Smooth muscle cell (in vitro differentiated cells): ENCODE data around the gene RBKS. TPM values are rescaled to one million over a fixed set of nuclear protein-coding genes. Genes with fewer than 3 reads are reported as not detected.

Experiments used
- DNase-seq: peaks from one replicate; lab custom pipeline; 2025; ENCODE audit not compliant: unreplicated experiment; lab: John Stamatoyannopoulos, UW
- H2AFZ ChIP-seq: fragments of 200-600 bp; sonication (generic); 2 replicates; pipeline ENCODE4 v1.6.0; 2016; ENCODE audit warnings: antibody characterized with exemption, low read depth, mild to moderate bottlenecking
- H3F3A ChIP-seq: fragments of 200-600 bp; sonication (generic); 2 replicates; pipeline ENCODE4 v1.6.0; 2017; ENCODE audit warnings: antibody characterized with exemption, low read depth
- H3K27ac ChIP-seq: fragments of 200-600 bp; sonication (generic); 2 replicates; pipeline ENCODE4 v1.5.1; 2016; ENCODE audit warnings: low read depth, mild to moderate bottlenecking
- H3K27me3 ChIP-seq: fragments of 200-600 bp; sonication (generic); 2 replicates; pipeline ENCODE4 v1.6.1; 2016; ENCODE audit warnings: low read depth, mild to moderate bottlenecking
- H3K36me3 ChIP-seq: fragments of 200-600 bp; sonication (generic); 2 replicates; pipeline ENCODE4 v1.5.1; 2016; ENCODE audit warnings: low read depth
- H3K4me1 ChIP-seq: fragments of 200-600 bp; sonication (generic); 2 replicates; pipeline ENCODE4 v1.5.1; 2016; ENCODE audit warnings: low read depth
- H3K4me2 ChIP-seq: fragments of 200-600 bp; sonication (generic); 2 replicates; pipeline ENCODE4 v1.6.0; 2016; ENCODE audit warnings: mild to moderate bottlenecking
- H3K4me3 ChIP-seq: fragments of 200-600 bp; sonication (generic); 2 replicates; pipeline ENCODE4 v1.5.1; 2016; ENCODE audit warnings: mild to moderate bottlenecking
- H3K79me2 ChIP-seq: fragments of 200-600 bp; sonication (generic); 2 replicates; pipeline ENCODE4 v1.6.0; 2016; ENCODE audit warnings: low read depth, mild to moderate bottlenecking
- H3K9ac ChIP-seq: fragments of 200-600 bp; sonication (generic); 2 replicates; pipeline ENCODE4 v1.6.0; 2016; ENCODE audit warnings: low read depth
- H3K9me3 ChIP-seq: fragments of 200-600 bp; sonication (generic); replicated peaks from 2 replicates; pipeline ENCODE4 v1.5.1; 2016; ENCODE audit warnings: low read depth
- H4K20me1 ChIP-seq: fragments of 200-600 bp; sonication (generic); 2 replicates; pipeline ENCODE4 v1.6.0; 2016; ENCODE audit warnings: low read depth
- CTCF ChIP-seq: fragments of 200-600 bp; sonication (generic); IDR thresholded peaks from 2 replicates; pipeline ENCODE4 v1.5.1; 2017; ENCODE audit warnings: borderline replicate concordance, mild to moderate bottlenecking, antibody characterized with exemption; ENCODE audit not compliant: insufficient read depth, poor library complexity, severe bottlenecking
- whole genome bisulfite sequencing: methylation state at CpG from one replicate; pipeline ENCODE4 v1.1.7; 2016; ENCODE audit warnings: low lambda C conversion rate; 5-methylcytosine and 5-hydroxymethylcytosine counted together
- polyA plus RNA-seq: library from polyadenylated mRNA; unstranded; fragments of >200 nt; fragmentation: Nextera tagmentation; extraction: Ambion mirVana; gene quantifications from 2 replicates; pipeline ENCODE4 v1.2.1, GENCODE V29; 2016
- total RNA-seq: library from RNA; depleted of rRNA; stranded (reverse); fragments of >200 nt; gene quantifications from 2 replicates; pipeline ENCODE4 v1.2.3, GENCODE V29; 2014

RBKS gene
- total and polyA plus RNA-seq, 2 experiments from 2014 or later, result 1.0 to 3.3 TPM

GRCh38 chr2:27931361-27931950, 41.3 kb upstream of the RBKS start:
- no peak overlapping the region for H3K4me2 ChIP-seq
- no peaks in the 10 kb centered on the region for H3K4me1 ChIP-seq
- H3K36me3 ChIP-seq, result no peaks in the 10 kb centered on the region
- no peak for TF ChIP-seq CTCF
- DNase-seq, result no peak
- H4K20me1 ChIP-seq, result no peaks in the 10 kb centered on the region
- no peak overlapping the region for H2AFZ ChIP-seq
- H3K27me3 ChIP-seq, result no peaks in the 10 kb centered on the region
- no peak overlapping the region for H3K9ac ChIP-seq
- H3F3A ChIP-seq, result no peaks in the 10 kb centered on the region
- 68% methylated on average over 4 of the region's 4 CpGs for WGBS
- H3K79me2 ChIP-seq, result no peaks in the 10 kb centered on the region
- no peaks in the 10 kb centered on the region for H3K9me3 ChIP-seq
- H3K4me3 ChIP-seq, result peak overlapping the region; percentile 6
- H3K27ac ChIP-seq, result no peak overlapping the region

- H3K27ac ChIP-seq, result no peak overlapping the region
- no peaks in the 10 kb centered on the region for H3K27me3 ChIP-seq
- no peak for DNase-seq
- 75% methylated on average over 11 of the region's 11 CpGs for WGBS
- no peak overlapping the region for H3K4me3 ChIP-seq
- H3K9me3 ChIP-seq, result no peaks in the 10 kb centered on the region
- TF ChIP-seq CTCF, result no peak
- no peaks in the 10 kb centered on the region for H4K20me1 ChIP-seq
- H3K36me3 ChIP-seq, result no peaks in the 10 kb centered on the region
- H3K4me1 ChIP-seq, result no peaks in the 10 kb centered on the region
- no peak overlapping the region for H3K4me2 ChIP-seq
- H3K9ac ChIP-seq, result no peak overlapping the region
- no peak overlapping the region for H2AFZ ChIP-seq
- H3K79me2 ChIP-seq, result no peaks in the 10 kb centered on the region
- H3F3A ChIP-seq, result no peaks in the 10 kb centered on the region
Measured at GRCh38 chr2:27929916-27930486, 39.8 kb upstream of the RBKS start.

- Histone ChIP-seq H3K27ac (no peak overlapping the region), H2AFZ (no peak overlapping the region), H3K27me3 (no peaks in the 10 kb centered on the region), H3K36me3 (no peaks in the 10 kb centered on the region), H3K79me2 (no peaks in the 10 kb centered on the region), H3K4me3 (no peak overlapping the region), H3K4me2 (no peak overlapping the region), H3K9me3 (no peaks in the 10 kb centered on the region), H3F3A (no peaks in the 10 kb centered on the region), H3K4me1 (no peaks in the 10 kb centered on the region), H3K9ac (no peak overlapping the region), H4K20me1 (no peaks in the 10 kb centered on the region)
- WGBS, result 88% methylated on average over 4 of the region's 4 CpGs
- no peak for DNase-seq
- TF ChIP-seq CTCF, result no peak
Measured at GRCh38 chr2:27925766-27926472, 35.7 kb upstream of the RBKS start.

- Histone ChIP-seq H3K27me3 (no peaks in the 10 kb centered on the region), H3K4me2 (no peak overlapping the region), H3K36me3 (no peaks in the 10 kb centered on the region), H3K27ac (no peak overlapping the region), H3F3A (no peaks in the 10 kb centered on the region), H2AFZ (no peak overlapping the region), H4K20me1 (no peaks in the 10 kb centered on the region), H3K79me2 (peaks cover 3% of the 10 kb centered on the region), H3K9ac (no peak overlapping the region), H3K9me3 (no peaks in the 10 kb centered on the region), H3K4me3 (no peak overlapping the region), H3K4me1 (no peaks in the 10 kb centered on the region)
- TF ChIP-seq CTCF, result no peak
- no peak for DNase-seq
- WGBS, result 88% methylated on average over 1 of the region's 1 CpG
Measured at GRCh38 chr2:27922842-27923241, 32.7 kb upstream of the RBKS start.
